GM12878 (cell line): Measurements from ENCODE around the gene ZSCAN22. TPM values are rescaled to one million over a fixed set of nuclear protein-coding genes. Genes with fewer than 3 reads are reported as not detected.
A peak's percentile ranks its signal among the peaks of the same experiment; 100 is the strongest.

ENCODE experiments used
- ATAC-seq: fragments of 200-7000 bp; cut with Tn5 transposase; 3 replicates; pipeline ENCODE4 v1.9.1; 2020; ENCODE audit warnings: mild to moderate bottlenecking, moderate library complexity
- BruUV-seq: library from RNA; stranded (reverse); fragments of 400-500 nt; replicated peaks from 2 replicates; lab custom pipeline; 2021; lab: Mats Ljungman, UMichigan
- CTCF ChIA-PET: fragments of 300-600 bp; sonication (Branson Sonifier 250); formaldehyde crosslinking; extraction: SDS; loops from one replicate; lab custom pipeline; 2021; ENCODE audit warnings: inconsistent platforms; lab: Yijun Ruan, JAX
- POLR2A ChIA-PET: fragments of 350-600 bp; formaldehyde crosslinking; extraction: SDS; loops from one replicate; lab custom pipeline; 2021; ENCODE audit warnings: inconsistent platforms; lab: Charles Lee
- RAD21 ChIA-PET: fragments of 300-600 bp; sonication (Branson Sonifier 250); formaldehyde crosslinking; loops from one replicate; lab custom pipeline; 2023; ENCODE audit warnings: antibody characterized with exemption; ENCODE audit not compliant: unreplicated experiment; lab: Charles Lee
- SMC1A ChIA-PET: fragments of 300-600 bp; sonication (Branson Sonifier 250); formaldehyde crosslinking; loops from one replicate; lab custom pipeline; 2023; ENCODE audit not compliant: unreplicated experiment, uncharacterized antibody; lab: Charles Lee
- DNase-seq: peaks from one replicate; pipeline ENCODE4 v3.0.0-alpha.2; 2011; ENCODE audit warnings: low read depth, low spot score
- FAIRE-seq: peaks from 3 replicates; lab custom pipeline; 2011; peaks lifted over from hg19 to GRCh38; lab: Jason Lieb, UNC
- H2AFZ ChIP-seq: 2 replicates; pipeline ENCODE4 v1.6.0; 2011; ENCODE audit warnings: low read depth, low read length, control low read depth; ENCODE audit not compliant: control insufficient read depth
- H3K27ac ChIP-seq: 2 replicates; pipeline ENCODE4 v1.5.1; 2011; ENCODE audit warnings: control low read depth; ENCODE audit not compliant: control insufficient read depth, insufficient read depth
- H3K27me3 ChIP-seq, 2 experiments: replicated peaks in 1 of 2; 2 replicates each; pipeline versions ENCODE4 v1.6.0 to v1.6.1; 2011; ENCODE audit warnings: low read length in 1 of 2; ENCODE audit not compliant: control insufficient read depth in 2 of 2, insufficient read depth in 2 of 2
- H3K36me3 ChIP-seq, 2 experiments: 2 replicates each; pipeline ENCODE4 v1.5.1; 2011; ENCODE audit warnings: low read length in 1 of 2; ENCODE audit not compliant: control insufficient read depth in 2 of 2, insufficient read depth in 2 of 2
- H3K4me1 ChIP-seq: 2 replicates; pipeline ENCODE4 v1.6.1; 2011; ENCODE audit warnings: mild to moderate bottlenecking, low read length, moderate library complexity, mixed read lengths; ENCODE audit not compliant: control insufficient read depth, insufficient read depth
- H3K4me2 ChIP-seq: 2 replicates; pipeline ENCODE4 v1.6.0; 2011; ENCODE audit warnings: control low read depth; ENCODE audit not compliant: control insufficient read depth, insufficient read depth
- H3K4me3 ChIP-seq: fragments of 200-600 bp; sonication (generic); 2 replicates; pipeline ENCODE4 v1.5.1; 2016
- H3K79me2 ChIP-seq: 2 replicates; pipeline ENCODE4 v1.6.0; 2011; ENCODE audit warnings: low read length; ENCODE audit not compliant: control insufficient read depth, insufficient read depth
- H3K9ac ChIP-seq: 2 replicates; pipeline ENCODE4 v1.8.0; 2011; ENCODE audit warnings: low read length, control low read depth, mixed read lengths; ENCODE audit not compliant: control insufficient read depth, insufficient read depth
- H3K9me3 ChIP-seq: replicated peaks from 3 replicates; pipeline ENCODE4 v1.5.1; 2011; ENCODE audit warnings: mild to moderate bottlenecking, low read length; ENCODE audit not compliant: control insufficient read depth, insufficient read depth
- H4K20me1 ChIP-seq: 2 replicates; pipeline ENCODE4 v1.6.0; 2011; ENCODE audit not compliant: control insufficient read depth, insufficient read depth
- SUPT20H ChIP-seq: IDR thresholded peaks from 2 replicates; pipeline ENCODE4 v1.6.1; 2011; ENCODE audit warnings: low read depth, mild to moderate bottlenecking, low read length, moderate library complexity, borderline replicate concordance; ENCODE audit not compliant: control insufficient read depth
- WGBS: methylation state at CpG from one replicate; pipeline ENCODE4 v1.1.6; 2016; ENCODE audit warnings: low lambda C conversion rate; ENCODE audit not compliant: insufficient replicate concordance, insufficient coverage; ENCODE audit errors: missing lambda C conversion rate; 5-methylcytosine and 5-hydroxymethylcytosine counted together
- in situ Hi-C: fragments of 300-500 bp; cut with MboI; formaldehyde crosslinking; loops from 9 replicates; pipeline ENCODE4 v1.14.3; 2018; ENCODE audit warnings: mixed read lengths
- intact Hi-C: fragments of 100-400 bp; cut with micrococcal nuclease; formaldehyde crosslinking; loops from one replicate; pipeline ENCODE4 v1.14.2; 2022; ENCODE audit not compliant: unreplicated experiment
- polyA plus RNA-seq, 11 experiments: library from polyadenylated mRNA; depleted of rRNA in 4 of 11; unstranded in 6 of 11; stranded (reverse) in 5 of 11; fragments of >200 nt; fragmentation: Nextera tagmentation in 4 of 11; fragmentation: Illumina TruSeq in 1 of 11; extraction: Ambion mirVana in 4 of 11; extraction: Trizol in 1 of 11; gene quantifications; 1 replicate in 1 of 11; 2 replicates in 10 of 11; pipeline versions ENCODE4 v1.2.1 to v1.2.3, GENCODE V29; 2011 to 2016; ENCODE audit warnings: inconsistent platforms in 2 of 11, missing spikeins in 2 of 11, low read depth in 1 of 11
- total RNA-seq, 4 experiments: library from RNA; depleted of rRNA in 3 of 4; stranded (reverse); fragments of >200 nt in 3 of 4; fragmentation: Illumina TruSeq in 1 of 4; extraction: Trizol in 1 of 4; gene quantifications; 2 replicates each; pipeline versions ENCODE4 v1.2.1 to v1.2.3, GENCODE V29; 2013 to 2021
- TF ChIP-seq, protein P1 (sequence below): fragments of 450-650 bp; IDR thresholded peaks from 2 replicates; pipeline ENCODE4 v1.6.1; 2017; ENCODE audit warnings: mild to moderate bottlenecking, moderate library complexity
- TF ChIP-seq, protein P2 (sequence below): IDR thresholded peaks from 2 replicates; pipeline ENCODE4 v1.6.1; 2012; ENCODE audit warnings: mild to moderate bottlenecking, low read depth, low read length

ZSCAN22 gene
- total and polyA plus RNA-seq, 10 of the 15 experiments (the other 5 are each of a cell fraction or from before 2014, with no cell fraction given) = 0.49 to 3.9 (median 2.6) TPM

DNA sequence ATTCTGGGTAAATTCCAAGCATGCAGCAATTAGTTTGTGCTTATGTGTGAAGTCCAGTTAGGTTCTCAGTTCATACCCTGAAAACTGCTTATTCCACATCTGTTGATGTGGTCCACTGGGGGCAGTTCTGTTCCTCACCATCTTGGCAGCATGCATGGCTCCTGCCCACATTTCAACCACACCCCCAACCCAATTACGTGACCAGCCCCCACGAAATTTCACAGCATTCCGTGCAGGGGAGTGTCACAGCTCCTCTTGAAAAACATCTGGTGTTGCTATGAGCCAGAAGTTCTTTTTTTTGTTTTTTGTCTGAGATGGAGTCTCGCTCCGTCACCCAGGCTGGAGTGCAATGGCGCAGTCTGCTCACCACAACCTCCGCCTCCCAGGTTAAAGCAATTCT, 30.7 kb upstream of the ZSCAN22 start (continued):
- TF ChIP-seq, protein P1, sequence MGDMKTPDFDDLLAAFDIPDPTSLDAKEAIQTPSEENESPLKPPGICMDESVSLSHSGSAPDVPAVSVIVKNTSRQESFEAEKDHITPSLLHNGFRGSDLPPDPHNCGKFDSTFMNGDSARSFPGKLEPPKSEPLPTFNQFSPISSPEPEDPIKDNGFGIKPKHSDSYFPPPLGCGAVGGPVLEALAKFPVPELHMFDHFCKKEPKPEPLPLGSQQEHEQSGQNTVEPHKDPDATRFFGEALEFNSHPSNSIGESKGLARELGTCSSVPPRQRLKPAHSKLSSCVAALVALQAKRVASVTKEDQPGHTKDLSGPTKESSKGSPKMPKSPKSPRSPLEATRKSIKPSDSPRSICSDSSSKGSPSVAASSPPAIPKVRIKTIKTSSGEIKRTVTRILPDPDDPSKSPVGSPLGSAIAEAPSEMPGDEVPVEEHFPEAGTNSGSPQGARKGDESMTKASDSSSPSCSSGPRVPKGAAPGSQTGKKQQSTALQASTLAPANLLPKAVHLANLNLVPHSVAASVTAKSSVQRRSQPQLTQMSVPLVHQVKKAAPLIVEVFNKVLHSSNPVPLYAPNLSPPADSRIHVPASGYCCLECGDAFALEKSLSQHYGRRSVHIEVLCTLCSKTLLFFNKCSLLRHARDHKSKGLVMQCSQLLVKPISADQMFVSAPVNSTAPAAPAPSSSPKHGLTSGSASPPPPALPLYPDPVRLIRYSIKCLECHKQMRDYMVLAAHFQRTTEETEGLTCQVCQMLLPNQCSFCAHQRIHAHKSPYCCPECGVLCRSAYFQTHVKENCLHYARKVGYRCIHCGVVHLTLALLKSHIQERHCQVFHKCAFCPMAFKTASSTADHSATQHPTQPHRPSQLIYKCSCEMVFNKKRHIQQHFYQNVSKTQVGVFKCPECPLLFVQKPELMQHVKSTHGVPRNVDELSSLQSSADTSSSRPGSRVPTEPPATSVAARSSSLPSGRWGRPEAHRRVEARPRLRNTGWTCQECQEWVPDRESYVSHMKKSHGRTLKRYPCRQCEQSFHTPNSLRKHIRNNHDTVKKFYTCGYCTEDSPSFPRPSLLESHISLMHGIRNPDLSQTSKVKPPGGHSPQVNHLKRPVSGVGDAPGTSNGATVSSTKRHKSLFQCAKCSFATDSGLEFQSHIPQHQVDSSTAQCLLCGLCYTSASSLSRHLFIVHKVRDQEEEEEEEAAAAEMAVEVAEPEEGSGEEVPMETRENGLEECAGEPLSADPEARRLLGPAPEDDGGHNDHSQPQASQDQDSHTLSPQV = no peak

DNA sequence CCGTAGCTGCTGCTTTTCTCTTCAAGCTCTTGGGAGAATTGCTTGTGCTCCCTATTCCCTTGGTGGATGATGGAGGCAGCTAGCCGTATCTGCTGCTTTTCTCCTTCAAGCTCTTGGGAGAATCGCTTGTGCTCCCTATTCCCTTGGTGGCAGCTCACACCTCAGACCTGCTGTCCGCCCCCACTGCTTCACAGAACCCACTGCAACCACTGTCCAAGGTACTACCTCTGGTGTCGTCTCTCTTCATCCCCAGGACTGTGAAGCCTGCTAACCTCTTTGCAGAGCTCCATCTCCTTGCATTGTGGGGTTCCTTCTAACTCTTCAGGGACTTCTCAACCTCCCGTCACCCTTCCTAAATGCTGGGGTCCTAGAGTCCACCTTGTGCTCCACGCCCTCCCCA, 26.2 kb upstream of the ZSCAN22 start:
- SMC1A ChIA-PET = interaction anchor here (1.0 to 1.1 kb wide), 2 partner anchors 22 to 150 kb away, joined by 3 to 4 read pairs; partner anchors contain the start of genes ZNF324B and ZNF8
- H3K9me3 ChIP-seq = peaks cover 4% of the 10 kb centered on the region; the same call in 2 of the 3 replicates
- RAD21 ChIA-PET = interaction anchor here (0.6 kb wide), 1 partner anchor 17 kb away, joined by 3 read pairs; no protein-coding TSS in a partner anchor
- H3K79me2 ChIP-seq = peaks cover 4% of the 10 kb centered on the region
- ATAC-seq (no peak), DNase-seq (no peak), FAIRE-seq (no peak)
- no peaks in the 10 kb centered on the region for H4K20me1 ChIP-seq
- no peak overlapping the region for H3K4me2 ChIP-seq
- POLR2A ChIA-PET = no interaction called here
- TF ChIP-seq SUPT20H = no peak
- TF ChIP-seq, protein P2, sequence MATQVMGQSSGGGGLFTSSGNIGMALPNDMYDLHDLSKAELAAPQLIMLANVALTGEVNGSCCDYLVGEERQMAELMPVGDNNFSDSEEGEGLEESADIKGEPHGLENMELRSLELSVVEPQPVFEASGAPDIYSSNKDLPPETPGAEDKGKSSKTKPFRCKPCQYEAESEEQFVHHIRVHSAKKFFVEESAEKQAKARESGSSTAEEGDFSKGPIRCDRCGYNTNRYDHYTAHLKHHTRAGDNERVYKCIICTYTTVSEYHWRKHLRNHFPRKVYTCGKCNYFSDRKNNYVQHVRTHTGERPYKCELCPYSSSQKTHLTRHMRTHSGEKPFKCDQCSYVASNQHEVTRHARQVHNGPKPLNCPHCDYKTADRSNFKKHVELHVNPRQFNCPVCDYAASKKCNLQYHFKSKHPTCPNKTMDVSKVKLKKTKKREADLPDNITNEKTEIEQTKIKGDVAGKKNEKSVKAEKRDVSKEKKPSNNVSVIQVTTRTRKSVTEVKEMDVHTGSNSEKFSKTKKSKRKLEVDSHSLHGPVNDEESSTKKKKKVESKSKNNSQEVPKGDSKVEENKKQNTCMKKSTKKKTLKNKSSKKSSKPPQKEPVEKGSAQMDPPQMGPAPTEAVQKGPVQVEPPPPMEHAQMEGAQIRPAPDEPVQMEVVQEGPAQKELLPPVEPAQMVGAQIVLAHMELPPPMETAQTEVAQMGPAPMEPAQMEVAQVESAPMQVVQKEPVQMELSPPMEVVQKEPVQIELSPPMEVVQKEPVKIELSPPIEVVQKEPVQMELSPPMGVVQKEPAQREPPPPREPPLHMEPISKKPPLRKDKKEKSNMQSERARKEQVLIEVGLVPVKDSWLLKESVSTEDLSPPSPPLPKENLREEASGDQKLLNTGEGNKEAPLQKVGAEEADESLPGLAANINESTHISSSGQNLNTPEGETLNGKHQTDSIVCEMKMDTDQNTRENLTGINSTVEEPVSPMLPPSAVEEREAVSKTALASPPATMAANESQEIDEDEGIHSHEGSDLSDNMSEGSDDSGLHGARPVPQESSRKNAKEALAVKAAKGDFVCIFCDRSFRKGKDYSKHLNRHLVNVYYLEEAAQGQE = peak; percentile 19; the same call in 1 of the 2 replicates
- H3K27me3 ChIP-seq = no peaks in the 10 kb centered on the region
- H2AFZ ChIP-seq = no peak overlapping the region
- BruUV-seq = no TSS peak
- intact Hi-C loops = loop anchor here (10.0 kb wide), 1 partner anchor 76 kb away; the partner anchor contains the start of gene ZNF544
- no peak overlapping the region for H3K9ac ChIP-seq
- in situ Hi-C loops = no loop called here
- CTCF ChIA-PET = interaction anchor here (1.0 kb wide), 1 partner anchor 9 kb away, joined by 3 read pairs; no protein-coding TSS in a partner anchor
- H3K4me3 ChIP-seq = no peak overlapping the region
- no peaks in the 10 kb centered on the region for H3K4me1 ChIP-seq
- no peak overlapping the region for H3K27ac ChIP-seq
- peaks cover 0 to 4% of the 10 kb centered on the region in 2 experiments; a peak in 1 of 4 replicates for H3K36me3 ChIP-seq
- WGBS = 80% methylated on average over 7 of the region's 7 CpGs
